HEK293 (cell line): ENCODE data around the gene CLCNKA.

Source experiments
- CTCF ChIA-PET: fragments of 350-600 bp; formaldehyde crosslinking; extraction: SDS; loops from one replicate; lab custom pipeline; 2021; ENCODE audit warnings: antibody characterized with exemption; lab: Yijun Ruan, JAX
- POLR2A ChIA-PET: fragments of 300-600 bp; formaldehyde crosslinking; extraction: SDS; loops from one replicate; lab custom pipeline; 2020; ENCODE audit warnings: antibody characterized with exemption, inconsistent platforms; lab: Yijun Ruan, JAX
- H3K27ac ChIP-seq: fragments of 200-500 bp; sonication (Bioruptor generic); 2 replicates; pipeline ENCODE4 v1.5.1; 2014; ENCODE audit warnings: low read depth, low read length, control low read depth, inconsistent platforms; ENCODE audit errors: extremely low read depth
- H3K36me3 ChIP-seq, 2 experiments: fragments of 200-500 bp in 1 of 2; sonication (Bioruptor generic) in 1 of 2; 1 replicate in 1 of 2; 2 replicates in 1 of 2; pipeline ENCODE4 v1.5.1; 2014 to 2017; ENCODE audit warnings: inconsistent platforms in 2 of 2, low read length in 2 of 2; ENCODE audit not compliant: control insufficient read depth in 2 of 2, insufficient read depth in 1 of 2
- H3K4me1 ChIP-seq: fragments of 200-500 bp; sonication (Bioruptor generic); 2 replicates; pipeline ENCODE4 v1.5.1; 2014; ENCODE audit warnings: mild to moderate bottlenecking, low read length, inconsistent platforms; ENCODE audit not compliant: control insufficient read depth, insufficient read depth
- H3K4me3 ChIP-seq: 2 replicates; pipeline ENCODE4 v1.5.1; 2011; ENCODE audit warnings: low read depth, mild to moderate bottlenecking, control low read depth, low read length, moderate library complexity
- H3K9me3 ChIP-seq: fragments of 200-500 bp; sonication (Bioruptor generic); 2 replicates; pipeline ENCODE4 v1.5.1; 2014; ENCODE audit warnings: low read depth, low read length, inconsistent platforms; ENCODE audit not compliant: control insufficient read depth, insufficient read depth
- BCL11A ChIP-seq: fragments of 450-650 bp; formaldehyde crosslinking; IDR thresholded peaks from 2 replicates; pipeline ENCODE4 v1.5.1; 2016; ENCODE audit warnings: low read depth, missing biosample characterization, missing genetic modification characterization
- GLIS1 ChIP-seq: fragments of 450-650 bp; formaldehyde crosslinking; IDR thresholded peaks from 2 replicates; pipeline ENCODE4 v1.5.1; 2016; ENCODE audit warnings: missing biosample characterization, missing genetic modification characterization
- MYNN ChIP-seq: fragments of 450-650 bp; formaldehyde crosslinking; IDR thresholded peaks from 2 replicates; pipeline ENCODE4 v1.5.1; 2016; ENCODE audit warnings: missing biosample characterization, missing genetic modification characterization, borderline replicate concordance
- SCRT2 ChIP-seq: fragments of 450-650 bp; formaldehyde crosslinking; IDR thresholded peaks from 2 replicates; pipeline ENCODE4 v1.5.1; 2016; ENCODE audit warnings: missing biosample characterization, missing genetic modification characterization
- SP2 ChIP-seq: fragments of 450-650 bp; formaldehyde crosslinking; IDR thresholded peaks from 2 replicates; pipeline ENCODE4 v1.5.1; 2016; ENCODE audit warnings: missing biosample characterization, missing genetic modification characterization
- ZFHX2 ChIP-seq: fragments of 450-650 bp; formaldehyde crosslinking; conservative IDR thresholded peaks from 2 replicates; pipeline ENCODE4 v1.5.1; 2016; ENCODE audit warnings: missing biosample characterization, missing genetic modification characterization
- ZNF114 ChIP-seq: fragments of 450-650 bp; formaldehyde crosslinking; IDR thresholded peaks from 2 replicates; pipeline ENCODE4 v1.5.0; 2017; ENCODE audit warnings: missing biosample characterization, missing genetic modification characterization
- ZNF202 ChIP-seq: fragments of 450-650 bp; formaldehyde crosslinking; IDR thresholded peaks from 2 replicates; pipeline ENCODE4 v1.5.1; 2016; ENCODE audit warnings: missing biosample characterization, missing genetic modification characterization, borderline replicate concordance
- ZNF341 ChIP-seq: fragments of 450-650 bp; formaldehyde crosslinking; IDR thresholded peaks from 2 replicates; pipeline ENCODE4; 2016; ENCODE audit warnings: low read depth, missing biosample characterization, missing genetic modification characterization
- ZNF416 ChIP-seq: fragments of 450-650 bp; formaldehyde crosslinking; IDR thresholded peaks from 2 replicates; pipeline ENCODE4 v1.5.1; 2016; ENCODE audit warnings: missing biosample characterization, missing genetic modification characterization
- ZNF433 ChIP-seq: fragments of 450-650 bp; formaldehyde crosslinking; IDR thresholded peaks from 2 replicates; pipeline ENCODE4 v1.5.1; 2016; ENCODE audit warnings: missing biosample characterization, missing genetic modification characterization, low read depth
- ZNF600 ChIP-seq: fragments of 450-650 bp; formaldehyde crosslinking; IDR thresholded peaks from 2 replicates; pipeline ENCODE4 v1.5.1; 2016; ENCODE audit warnings: missing biosample characterization, missing genetic modification characterization
- TF ChIP-seq, protein P1 (sequence below): fragments of 450-650 bp; formaldehyde crosslinking; IDR thresholded peaks from 2 replicates; pipeline ENCODE4 v1.5.1; 2016; ENCODE audit warnings: missing biosample characterization, missing genetic modification characterization
- TF ChIP-seq, protein P2 (sequence below): fragments of 450-650 bp; formaldehyde crosslinking; IDR thresholded peaks from 2 replicates; pipeline ENCODE4 v1.5.1; 2016; ENCODE audit warnings: missing biosample characterization, missing genetic modification characterization
- TF ChIP-seq, protein P3 (sequence below): fragments of 450-650 bp; formaldehyde crosslinking; IDR thresholded peaks from 2 replicates; pipeline ENCODE4 v1.5.1; 2016; ENCODE audit warnings: missing biosample characterization, missing genetic modification characterization, borderline replicate concordance

The CLCNKA gene

DNA sequence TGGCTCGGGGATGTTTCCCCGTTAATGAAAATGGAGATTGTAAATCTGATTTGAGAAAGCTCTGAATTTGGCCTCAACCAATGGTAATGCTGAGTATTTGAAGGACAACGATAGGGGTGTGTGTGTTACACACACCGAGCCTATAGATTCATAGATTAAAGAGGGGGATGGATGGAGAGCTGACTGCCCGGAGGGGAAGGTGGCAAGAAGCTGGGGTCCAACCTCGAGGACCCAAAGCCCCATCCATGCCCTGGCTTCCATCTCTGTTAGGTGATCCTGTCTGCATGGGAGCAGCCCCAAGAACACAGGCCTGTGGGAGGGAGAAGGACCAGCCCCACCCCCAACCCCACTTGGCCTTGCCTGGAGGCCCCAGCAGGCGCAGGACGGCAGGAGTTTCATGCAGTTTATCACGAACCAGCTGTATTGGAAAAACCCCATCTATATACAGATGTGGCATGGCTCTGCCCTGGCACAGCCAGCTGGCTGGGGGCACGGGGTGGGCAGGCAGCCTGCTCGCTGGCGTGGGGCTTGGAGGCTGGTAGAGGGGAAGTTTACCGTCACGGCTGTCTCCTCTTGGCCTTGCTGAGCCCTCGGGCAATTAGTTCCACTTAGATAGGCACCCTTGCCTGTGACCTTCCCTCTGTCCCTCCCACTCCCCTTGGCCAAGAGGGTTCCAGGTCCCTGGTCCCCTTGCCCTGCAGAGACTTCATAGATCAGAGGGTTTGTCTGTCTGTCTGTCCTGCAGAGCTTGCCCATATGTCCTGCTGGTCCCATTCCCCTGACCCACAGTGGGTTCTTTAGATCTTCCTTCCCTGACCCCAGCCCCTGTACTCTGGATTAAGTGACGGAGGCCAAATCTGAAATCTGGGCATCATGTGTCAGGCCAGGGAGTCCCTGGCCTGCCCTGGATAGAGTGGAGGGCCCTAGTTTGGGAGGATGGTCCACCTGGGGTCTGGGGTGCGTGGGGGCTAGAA lies 7.0 kb upstream of the CLCNKA start:
- CTCF ChIA-PET, result interaction anchor here (0.6 to 0.7 kb wide), 2 partner anchors 12 to 20 kb away, joined by 3 read pairs; no protein-coding TSS in a partner anchor
- Histone ChIP-seq H3K27ac (no peak overlapping the region), H3K9me3 (no peaks in the 10 kb centered on the region), H3K4me1 (no peaks in the 10 kb centered on the region), H3K36me3 (no peaks in the 10 kb centered on the region), H3K4me3 (no peak overlapping the region)
- TF ChIP-seq, protein P1, sequence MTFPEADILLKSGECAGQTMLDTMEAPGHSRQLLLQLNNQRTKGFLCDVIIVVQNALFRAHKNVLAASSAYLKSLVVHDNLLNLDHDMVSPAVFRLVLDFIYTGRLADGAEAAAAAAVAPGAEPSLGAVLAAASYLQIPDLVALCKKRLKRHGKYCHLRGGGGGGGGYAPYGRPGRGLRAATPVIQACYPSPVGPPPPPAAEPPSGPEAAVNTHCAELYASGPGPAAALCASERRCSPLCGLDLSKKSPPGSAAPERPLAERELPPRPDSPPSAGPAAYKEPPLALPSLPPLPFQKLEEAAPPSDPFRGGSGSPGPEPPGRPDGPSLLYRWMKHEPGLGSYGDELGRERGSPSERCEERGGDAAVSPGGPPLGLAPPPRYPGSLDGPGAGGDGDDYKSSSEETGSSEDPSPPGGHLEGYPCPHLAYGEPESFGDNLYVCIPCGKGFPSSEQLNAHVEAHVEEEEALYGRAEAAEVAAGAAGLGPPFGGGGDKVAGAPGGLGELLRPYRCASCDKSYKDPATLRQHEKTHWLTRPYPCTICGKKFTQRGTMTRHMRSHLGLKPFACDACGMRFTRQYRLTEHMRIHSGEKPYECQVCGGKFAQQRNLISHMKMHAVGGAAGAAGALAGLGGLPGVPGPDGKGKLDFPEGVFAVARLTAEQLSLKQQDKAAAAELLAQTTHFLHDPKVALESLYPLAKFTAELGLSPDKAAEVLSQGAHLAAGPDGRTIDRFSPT, result 0 out of 2 replicates have a peak, but pooled peaks have one; percentile 46
- TF ChIP-seq ZNF341 (tag by site-specific recombination) (peak; percentile 49), SP2 (tag by site-specific recombination) (peak; percentile 13; the same call in 1 of the 2 replicates), GLIS1 (tag by site-specific recombination) (peak; percentile 21; the same call in 1 of the 2 replicates)
- TF ChIP-seq, protein P2, sequence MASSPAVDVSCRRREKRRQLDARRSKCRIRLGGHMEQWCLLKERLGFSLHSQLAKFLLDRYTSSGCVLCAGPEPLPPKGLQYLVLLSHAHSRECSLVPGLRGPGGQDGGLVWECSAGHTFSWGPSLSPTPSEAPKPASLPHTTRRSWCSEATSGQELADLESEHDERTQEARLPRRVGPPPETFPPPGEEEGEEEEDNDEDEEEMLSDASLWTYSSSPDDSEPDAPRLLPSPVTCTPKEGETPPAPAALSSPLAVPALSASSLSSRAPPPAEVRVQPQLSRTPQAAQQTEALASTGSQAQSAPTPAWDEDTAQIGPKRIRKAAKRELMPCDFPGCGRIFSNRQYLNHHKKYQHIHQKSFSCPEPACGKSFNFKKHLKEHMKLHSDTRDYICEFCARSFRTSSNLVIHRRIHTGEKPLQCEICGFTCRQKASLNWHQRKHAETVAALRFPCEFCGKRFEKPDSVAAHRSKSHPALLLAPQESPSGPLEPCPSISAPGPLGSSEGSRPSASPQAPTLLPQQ (tag by site-specific recombination), result no peak
- POLR2A ChIA-PET, result no interaction called here

DNA sequence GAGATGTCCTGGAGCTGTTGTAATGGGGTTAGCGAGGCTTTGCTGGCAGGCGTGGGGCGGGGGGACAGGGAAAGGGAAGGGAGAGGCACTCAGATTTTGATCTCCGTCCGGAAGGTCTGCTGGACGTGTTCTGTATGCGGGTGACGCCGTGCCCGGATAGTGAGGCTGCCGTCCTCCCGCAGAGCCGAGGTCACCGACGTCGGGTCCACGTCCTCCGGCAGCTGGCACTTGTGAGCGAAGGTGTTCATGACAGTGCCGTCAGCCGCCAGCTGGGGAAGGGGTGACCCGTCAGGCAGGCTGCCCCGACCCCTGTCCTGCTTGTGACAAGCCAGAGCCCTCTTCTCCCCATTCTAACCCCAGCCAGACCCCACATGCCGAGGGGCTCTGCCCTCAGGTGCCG lies 6.3 kb upstream of the CLCNKA start:
- CTCF ChIA-PET, result interaction anchor here (0.7 kb wide), 1 partner anchor 11 kb away, joined by 3 read pairs; no protein-coding TSS in a partner anchor
- Histone ChIP-seq H3K4me3 (no peak overlapping the region), H3K9me3 (no peaks in the 10 kb centered on the region), H3K36me3 (no peaks in the 10 kb centered on the region), H3K4me1 (no peaks in the 10 kb centered on the region), H3K27ac (no peak overlapping the region)
- POLR2A ChIA-PET, result no interaction called here
- no peak for TF ChIP-seq ZNF416 (tag by site-specific recombination)
- TF ChIP-seq MYNN, result no peak
- no peak for TF ChIP-seq BCL11A (tag by site-specific recombination)
- no peak for TF ChIP-seq ZNF433 (tag by site-specific recombination)
- no peak for TF ChIP-seq ZNF600
- no peak for TF ChIP-seq ZFHX2 (tag by site-specific recombination)
- TF ChIP-seq ZNF114 (tag by site-specific recombination), result no peak
- TF ChIP-seq SCRT2 (tag by site-specific recombination), result no peak
- TF ChIP-seq, protein P3, sequence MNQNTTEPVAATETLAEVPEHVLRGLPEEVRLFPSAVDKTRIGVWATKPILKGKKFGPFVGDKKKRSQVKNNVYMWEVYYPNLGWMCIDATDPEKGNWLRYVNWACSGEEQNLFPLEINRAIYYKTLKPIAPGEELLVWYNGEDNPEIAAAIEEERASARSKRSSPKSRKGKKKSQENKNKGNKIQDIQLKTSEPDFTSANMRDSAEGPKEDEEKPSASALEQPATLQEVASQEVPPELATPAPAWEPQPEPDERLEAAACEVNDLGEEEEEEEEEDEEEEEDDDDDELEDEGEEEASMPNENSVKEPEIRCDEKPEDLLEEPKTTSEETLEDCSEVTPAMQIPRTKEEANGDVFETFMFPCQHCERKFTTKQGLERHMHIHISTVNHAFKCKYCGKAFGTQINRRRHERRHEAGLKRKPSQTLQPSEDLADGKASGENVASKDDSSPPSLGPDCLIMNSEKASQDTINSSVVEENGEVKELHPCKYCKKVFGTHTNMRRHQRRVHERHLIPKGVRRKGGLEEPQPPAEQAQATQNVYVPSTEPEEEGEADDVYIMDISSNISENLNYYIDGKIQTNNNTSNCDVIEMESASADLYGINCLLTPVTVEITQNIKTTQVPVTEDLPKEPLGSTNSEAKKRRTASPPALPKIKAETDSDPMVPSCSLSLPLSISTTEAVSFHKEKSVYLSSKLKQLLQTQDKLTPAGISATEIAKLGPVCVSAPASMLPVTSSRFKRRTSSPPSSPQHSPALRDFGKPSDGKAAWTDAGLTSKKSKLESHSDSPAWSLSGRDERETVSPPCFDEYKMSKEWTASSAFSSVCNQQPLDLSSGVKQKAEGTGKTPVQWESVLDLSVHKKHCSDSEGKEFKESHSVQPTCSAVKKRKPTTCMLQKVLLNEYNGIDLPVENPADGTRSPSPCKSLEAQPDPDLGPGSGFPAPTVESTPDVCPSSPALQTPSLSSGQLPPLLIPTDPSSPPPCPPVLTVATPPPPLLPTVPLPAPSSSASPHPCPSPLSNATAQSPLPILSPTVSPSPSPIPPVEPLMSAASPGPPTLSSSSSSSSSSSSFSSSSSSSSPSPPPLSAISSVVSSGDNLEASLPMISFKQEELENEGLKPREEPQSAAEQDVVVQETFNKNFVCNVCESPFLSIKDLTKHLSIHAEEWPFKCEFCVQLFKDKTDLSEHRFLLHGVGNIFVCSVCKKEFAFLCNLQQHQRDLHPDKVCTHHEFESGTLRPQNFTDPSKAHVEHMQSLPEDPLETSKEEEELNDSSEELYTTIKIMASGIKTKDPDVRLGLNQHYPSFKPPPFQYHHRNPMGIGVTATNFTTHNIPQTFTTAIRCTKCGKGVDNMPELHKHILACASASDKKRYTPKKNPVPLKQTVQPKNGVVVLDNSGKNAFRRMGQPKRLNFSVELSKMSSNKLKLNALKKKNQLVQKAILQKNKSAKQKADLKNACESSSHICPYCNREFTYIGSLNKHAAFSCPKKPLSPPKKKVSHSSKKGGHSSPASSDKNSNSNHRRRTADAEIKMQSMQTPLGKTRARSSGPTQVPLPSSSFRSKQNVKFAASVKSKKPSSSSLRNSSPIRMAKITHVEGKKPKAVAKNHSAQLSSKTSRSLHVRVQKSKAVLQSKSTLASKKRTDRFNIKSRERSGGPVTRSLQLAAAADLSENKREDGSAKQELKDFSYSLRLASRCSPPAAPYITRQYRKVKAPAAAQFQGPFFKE (tag by site-specific recombination), result no peak
- no peak for TF ChIP-seq ZNF202 (tag by site-specific recombination)
